Hepatocyte (in vitro differentiated cells): ENCODE measurements around the gene FOXC2.

ENCODE experiments used
- EZH2 ChIP-seq: fragments of 200-600 bp; sonication (generic); IDR thresholded peaks from 2 replicates; pipeline ENCODE4 v1.6.1; 2016; ENCODE audit warnings: antibody characterized with exemption, mild to moderate bottlenecking, borderline replicate concordance
- TF ChIP-seq, protein P1 (sequence below): fragments of 200-600 bp; sonication (generic); IDR thresholded peaks from 2 replicates; pipeline ENCODE4 v1.5.1; 2016; ENCODE audit warnings: antibody characterized with exemption, mild to moderate bottlenecking; ENCODE audit not compliant: poor library complexity

DNA sequence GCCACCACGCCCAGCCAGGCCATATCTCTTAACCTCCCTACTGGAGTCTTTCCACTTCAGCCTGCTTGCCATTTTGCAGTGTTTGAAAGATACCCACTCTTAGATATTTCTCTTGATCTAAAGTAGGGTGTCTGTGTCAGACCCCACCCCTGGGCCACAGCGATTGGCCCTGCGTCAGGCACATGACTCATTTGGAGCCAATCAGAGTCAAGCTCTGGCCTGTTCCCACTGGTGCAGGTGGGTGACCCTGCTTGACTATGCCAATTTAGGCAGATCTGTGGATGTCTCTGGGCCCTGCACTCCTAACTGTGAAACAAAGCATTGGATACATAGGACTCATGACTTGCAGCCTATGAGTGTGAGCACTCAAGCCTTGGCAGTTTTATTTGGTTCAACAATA is 39.3 kb downstream of the FOXC2 start:
- TF ChIP-seq, protein P1, sequence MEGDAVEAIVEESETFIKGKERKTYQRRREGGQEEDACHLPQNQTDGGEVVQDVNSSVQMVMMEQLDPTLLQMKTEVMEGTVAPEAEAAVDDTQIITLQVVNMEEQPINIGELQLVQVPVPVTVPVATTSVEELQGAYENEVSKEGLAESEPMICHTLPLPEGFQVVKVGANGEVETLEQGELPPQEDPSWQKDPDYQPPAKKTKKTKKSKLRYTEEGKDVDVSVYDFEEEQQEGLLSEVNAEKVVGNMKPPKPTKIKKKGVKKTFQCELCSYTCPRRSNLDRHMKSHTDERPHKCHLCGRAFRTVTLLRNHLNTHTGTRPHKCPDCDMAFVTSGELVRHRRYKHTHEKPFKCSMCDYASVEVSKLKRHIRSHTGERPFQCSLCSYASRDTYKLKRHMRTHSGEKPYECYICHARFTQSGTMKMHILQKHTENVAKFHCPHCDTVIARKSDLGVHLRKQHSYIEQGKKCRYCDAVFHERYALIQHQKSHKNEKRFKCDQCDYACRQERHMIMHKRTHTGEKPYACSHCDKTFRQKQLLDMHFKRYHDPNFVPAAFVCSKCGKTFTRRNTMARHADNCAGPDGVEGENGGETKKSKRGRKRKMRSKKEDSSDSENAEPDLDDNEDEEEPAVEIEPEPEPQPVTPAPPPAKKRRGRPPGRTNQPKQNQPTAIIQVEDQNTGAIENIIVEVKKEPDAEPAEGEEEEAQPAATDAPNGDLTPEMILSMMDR, result no peak
- TF ChIP-seq EZH2, result no peak
